Keratinocyte (primary cell): ENCODE data around the gene IFT122.

Experiments
- CTCF ChIP-seq, 3 experiments: IDR thresholded peaks in 1 of 3; conservative IDR thresholded peaks in 1 of 3; optimal IDR thresholded peaks in 1 of 3; 2 replicates in 2 of 3; 3 replicates in 1 of 3; pipeline versions ENCODE3 to v1.5.1; 2011; ENCODE audit warnings: low read length in 3 of 3, mild to moderate bottlenecking in 3 of 3, moderate library complexity in 2 of 3, control low read depth in 1 of 3, inconsistent platforms in 1 of 3; ENCODE audit not compliant: insufficient read depth in 2 of 3; ENCODE audit errors: extremely low read depth in 1 of 3
- EZH2 ChIP-seq: IDR thresholded peaks from one replicate; pipeline ENCODE4 v1.6.1; 2012; ENCODE audit warnings: inconsistent platforms, mild to moderate bottlenecking, low read length, moderate library complexity

GRCh38 chr3:129415378-129415777, 24.6 kb upstream of the IFT122 start:
- TF ChIP-seq CTCF (optimal IDR thresholded peaks at IDR 0.05 in 1 of 3, IDR thresholded peaks at IDR 0.05 in 1 of 3, conservative IDR thresholded peaks at IDR 0.05 in 1 of 3; ENCODE audit: extremely low read depth in 1 of 3, insufficient read depth in 2 of 3, low read length in 3 of 3) (no peak), EZH2 (no peak)
